ENCODE data around the gene CCR5AS.

CCR5AS gene

DNA sequence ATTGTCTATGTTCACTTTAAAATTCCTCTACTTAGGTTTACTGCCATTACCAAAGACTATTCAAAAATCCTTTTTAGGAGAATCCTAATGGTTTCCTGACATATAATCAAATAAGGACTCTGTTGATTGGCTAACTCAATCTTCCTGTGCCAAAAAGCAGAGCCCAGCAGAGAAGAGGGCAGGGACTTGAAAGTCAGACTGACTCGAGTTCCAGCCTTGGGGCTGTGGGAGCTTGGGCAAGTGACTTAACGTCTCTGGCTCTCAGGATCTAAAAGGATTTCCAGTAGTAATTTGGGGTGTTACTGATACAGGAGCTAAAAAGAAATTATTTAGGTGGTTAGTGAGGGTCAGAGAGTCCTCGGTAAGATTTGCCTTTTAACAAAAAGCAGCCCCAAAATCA lies 25.2 kb downstream of the CCR5AS start:
- Histone ChIP-seq H3K79me2 (ENCODE audit: insufficient read depth, low read length) (no peaks in the 10 kb centered on the region), H3K4me2 (ENCODE audit: insufficient read depth, low read length) (no peak overlapping the region), H3K27me3 (ENCODE audit: insufficient read depth, low read length, poor library complexity) (no peaks in the 10 kb centered on the region), H3K4me3 (ENCODE audit: low read depth in 1 of 2, low read length in 2 of 2) (no peak overlapping the region), H3K36me3 (ENCODE audit: insufficient read depth, low read length) (no peaks in the 10 kb centered on the region), H4K20me1 (ENCODE audit: insufficient read depth, low read length) (no peaks in the 10 kb centered on the region), H2AFZ (ENCODE audit: low read depth, low read length) (no peak overlapping the region), H3K9me3 (ENCODE audit: insufficient read depth, low read length, severe bottlenecking) (no peaks in the 10 kb centered on the region), H3K4me1 (ENCODE audit: insufficient read depth, low read length) (peaks cover 77% of the 10 kb centered on the region), H3K9ac (ENCODE audit: low read depth, low read length) (no peak overlapping the region), H3K27ac (ENCODE audit: low read length) (peak overlapping the region; percentile 88)
- TF ChIP-seq, protein P1, sequence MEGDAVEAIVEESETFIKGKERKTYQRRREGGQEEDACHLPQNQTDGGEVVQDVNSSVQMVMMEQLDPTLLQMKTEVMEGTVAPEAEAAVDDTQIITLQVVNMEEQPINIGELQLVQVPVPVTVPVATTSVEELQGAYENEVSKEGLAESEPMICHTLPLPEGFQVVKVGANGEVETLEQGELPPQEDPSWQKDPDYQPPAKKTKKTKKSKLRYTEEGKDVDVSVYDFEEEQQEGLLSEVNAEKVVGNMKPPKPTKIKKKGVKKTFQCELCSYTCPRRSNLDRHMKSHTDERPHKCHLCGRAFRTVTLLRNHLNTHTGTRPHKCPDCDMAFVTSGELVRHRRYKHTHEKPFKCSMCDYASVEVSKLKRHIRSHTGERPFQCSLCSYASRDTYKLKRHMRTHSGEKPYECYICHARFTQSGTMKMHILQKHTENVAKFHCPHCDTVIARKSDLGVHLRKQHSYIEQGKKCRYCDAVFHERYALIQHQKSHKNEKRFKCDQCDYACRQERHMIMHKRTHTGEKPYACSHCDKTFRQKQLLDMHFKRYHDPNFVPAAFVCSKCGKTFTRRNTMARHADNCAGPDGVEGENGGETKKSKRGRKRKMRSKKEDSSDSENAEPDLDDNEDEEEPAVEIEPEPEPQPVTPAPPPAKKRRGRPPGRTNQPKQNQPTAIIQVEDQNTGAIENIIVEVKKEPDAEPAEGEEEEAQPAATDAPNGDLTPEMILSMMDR (IDR thresholded peaks at IDR 0.05; ENCODE audit: borderline replicate concordance, extremely low read depth, low read length, poor library complexity, severe bottlenecking), result no peak
- TF ChIP-seq EZH2 (IDR thresholded peaks at IDR 0.05; ENCODE audit: borderline replicate concordance, low read depth, low read length, severe bottlenecking), result no peak
- DNase-seq (no peak), ATAC-seq (ENCODE audit: insufficient read depth, low read depth) (no peak)

DNA sequence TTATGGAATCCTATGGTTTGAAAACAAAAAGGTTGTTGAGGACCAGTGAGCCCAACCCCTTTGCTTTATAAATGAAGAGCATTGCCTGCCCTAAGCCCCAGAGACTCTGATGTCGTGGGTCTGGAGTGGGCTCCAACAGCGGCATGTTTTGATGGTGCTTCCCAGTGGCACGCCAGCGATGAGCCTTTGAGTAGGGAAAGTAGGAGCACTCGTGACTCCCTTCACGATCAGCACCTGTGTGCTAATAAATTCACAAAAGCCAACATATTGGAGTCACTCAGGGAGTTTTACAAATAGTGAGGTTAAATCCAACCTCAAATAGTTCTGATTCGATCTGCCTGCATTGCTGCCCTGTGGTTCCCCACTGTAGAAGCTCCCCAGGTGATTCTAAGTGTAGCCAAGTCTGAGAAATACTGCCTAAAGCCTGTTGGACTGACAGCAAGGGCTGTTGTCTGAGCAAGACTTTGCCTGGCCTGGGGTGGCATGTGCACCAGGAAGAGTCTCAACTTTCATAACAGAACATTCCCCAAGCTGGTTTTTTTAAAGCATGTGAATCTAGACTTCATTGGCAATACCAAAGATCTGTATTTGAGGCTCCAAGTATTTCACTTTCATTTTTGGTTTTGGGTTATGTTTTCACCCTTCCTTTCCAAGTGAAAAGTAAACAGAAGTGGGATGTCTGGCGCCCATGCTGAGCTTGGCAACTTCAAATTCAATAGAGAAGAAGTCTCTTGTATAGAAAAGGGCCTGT lies 26.2 kb downstream of the CCR5AS start:
- H3K36me3 ChIP-seq (ENCODE audit: insufficient read depth, low read length), result no peaks in the 10 kb centered on the region
- no peaks in the 10 kb centered on the region for H4K20me1 ChIP-seq (ENCODE audit: insufficient read depth, low read length)
- no peaks in the 10 kb centered on the region for H3K9me3 ChIP-seq (ENCODE audit: insufficient read depth, low read length, severe bottlenecking)
- peak; percentile 41 for DNase-seq
- H3K4me2 ChIP-seq (ENCODE audit: insufficient read depth, low read length), result peak overlapping the region; percentile 30
- ATAC-seq (ENCODE audit: insufficient read depth, low read depth), result peak; percentile 23
- H3K9ac ChIP-seq (ENCODE audit: low read depth, low read length), result peak overlapping the region; percentile 43
- H3K79me2 ChIP-seq (ENCODE audit: insufficient read depth, low read length), result no peaks in the 10 kb centered on the region
- H2AFZ ChIP-seq (ENCODE audit: low read depth, low read length), result peak overlapping the region; percentile 72
- H3K4me1 ChIP-seq (ENCODE audit: insufficient read depth, low read length), result peaks cover 77% of the 10 kb centered on the region
- peak overlapping the region in 1 of 2 experiments; percentile 14; a peak in 1 of 4 replicates for H3K4me3 ChIP-seq (ENCODE audit: low read depth in 1 of 2, low read length in 2 of 2)
- no peaks in the 10 kb centered on the region for H3K27me3 ChIP-seq (ENCODE audit: insufficient read depth, low read length, poor library complexity)
- H3K27ac ChIP-seq (ENCODE audit: low read length), result peak overlapping the region; percentile 83
- TF ChIP-seq EZH2 (IDR thresholded peaks at IDR 0.05; ENCODE audit: borderline replicate concordance, low read depth, low read length, severe bottlenecking), result no peak
- TF ChIP-seq, protein P1 (IDR thresholded peaks at IDR 0.05; ENCODE audit: borderline replicate concordance, extremely low read depth, low read length, poor library complexity, severe bottlenecking), result no peak

DNA sequence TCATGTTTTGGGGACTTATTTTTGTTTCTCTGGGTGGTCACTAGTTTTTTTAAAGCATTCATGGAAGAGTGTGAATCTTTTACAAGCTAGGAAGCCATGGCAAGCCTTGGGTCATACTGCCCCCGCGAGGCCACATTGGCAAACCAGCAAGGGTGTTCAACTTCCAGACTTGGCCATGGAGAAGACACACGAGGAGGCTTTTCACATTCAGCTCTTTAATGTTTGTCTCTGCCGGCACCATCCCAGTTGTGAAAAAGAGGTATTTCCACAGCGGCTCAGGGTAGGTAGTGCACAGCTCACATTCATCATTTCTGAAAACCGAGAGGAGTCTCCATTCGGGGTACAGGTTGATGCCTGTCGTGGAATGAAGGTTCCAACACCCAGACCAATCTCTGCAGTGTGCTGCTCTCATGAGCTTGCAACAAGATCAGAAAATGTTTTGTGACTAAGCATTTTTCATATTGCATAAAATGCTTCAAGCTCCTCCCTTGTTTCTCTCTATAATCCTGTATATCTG lies 28.4 kb downstream of the CCR5AS start:
- H2AFZ ChIP-seq (ENCODE audit: low read depth, low read length), result no peak overlapping the region
- no peak overlapping the region for H3K4me2 ChIP-seq (ENCODE audit: insufficient read depth, low read length)
- H3K27me3 ChIP-seq (ENCODE audit: insufficient read depth, low read length, poor library complexity), result no peaks in the 10 kb centered on the region
- H3K9ac ChIP-seq (ENCODE audit: low read depth, low read length), result no peak overlapping the region
- ATAC-seq (ENCODE audit: insufficient read depth, low read depth) (no peak), DNase-seq (peak; percentile 48)
- H3K36me3 ChIP-seq (ENCODE audit: insufficient read depth, low read length), result no peaks in the 10 kb centered on the region
- no peaks in the 10 kb centered on the region for H4K20me1 ChIP-seq (ENCODE audit: insufficient read depth, low read length)
- no peaks in the 10 kb centered on the region for H3K9me3 ChIP-seq (ENCODE audit: insufficient read depth, low read length, severe bottlenecking)
- TF ChIP-seq EZH2 (IDR thresholded peaks at IDR 0.05; ENCODE audit: borderline replicate concordance, low read depth, low read length, severe bottlenecking), result no peak
- TF ChIP-seq, protein P1 (IDR thresholded peaks at IDR 0.05; ENCODE audit: borderline replicate concordance, extremely low read depth, low read length, poor library complexity, severe bottlenecking), result peak; percentile 56
- H3K4me3 ChIP-seq (ENCODE audit: low read depth in 1 of 2, low read length in 2 of 2), result no peak overlapping the region
- no peaks in the 10 kb centered on the region for H3K79me2 ChIP-seq (ENCODE audit: insufficient read depth, low read length)
- peaks cover 77% of the 10 kb centered on the region for H3K4me1 ChIP-seq (ENCODE audit: insufficient read depth, low read length)
- peak overlapping the region; percentile 15; the same call in 1 of the 2 replicates for H3K27ac ChIP-seq (ENCODE audit: low read length)
